GM03348 (cell line): Measurements from ENCODE around the gene SBK2.

ENCODE experiments used
- DNase-seq: peaks from one replicate; pipeline ENCODE4 v3.0.0; 2012; ENCODE audit warnings: low spot score

The SBK2 gene

DNA sequence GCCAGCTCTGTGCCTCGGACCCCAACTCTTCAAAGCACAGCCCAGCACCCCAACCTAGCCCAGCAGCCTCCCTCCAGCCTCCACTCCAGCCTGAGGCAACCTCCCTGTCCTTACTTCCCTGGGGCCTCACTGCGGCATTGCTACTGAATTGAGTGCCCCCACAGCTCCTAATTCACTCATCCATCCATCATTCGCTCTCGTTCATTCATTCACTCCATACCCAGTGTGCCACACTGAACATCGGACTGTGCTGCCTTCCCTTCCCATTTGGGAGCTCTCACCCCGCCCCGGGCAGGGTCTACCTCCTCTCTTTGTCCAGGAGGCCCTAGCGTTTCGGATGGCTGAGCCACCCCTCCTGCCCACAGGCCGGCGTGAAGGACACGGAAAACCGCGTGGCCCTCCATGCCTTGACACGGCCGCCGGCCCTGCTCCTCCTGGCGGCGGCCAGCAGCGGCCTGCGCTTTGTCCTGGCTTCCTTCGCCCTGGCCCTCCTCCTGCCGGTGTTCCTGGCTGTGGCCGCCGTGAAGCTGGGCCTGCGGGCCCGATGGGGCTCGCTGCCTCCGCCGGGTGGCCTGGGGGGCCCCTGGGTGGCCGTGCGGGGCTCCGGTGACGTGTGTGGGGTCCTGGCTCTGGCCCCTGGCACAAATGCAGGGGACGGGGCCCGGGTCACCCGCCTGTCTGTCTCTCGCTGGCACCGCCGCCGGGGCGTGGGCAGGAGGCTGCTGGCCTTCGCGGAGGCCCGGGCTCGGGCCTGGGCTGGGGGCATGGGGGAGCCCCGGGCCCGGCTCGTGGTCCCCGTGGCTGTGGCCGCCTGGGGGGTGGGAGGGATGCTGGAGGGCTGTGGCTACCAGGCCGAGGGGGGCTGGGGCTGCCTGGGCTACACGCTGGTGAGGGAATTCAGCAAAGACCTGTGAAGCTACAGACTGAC, 50.6 kb downstream of the SBK2 start:
- peak; percentile 48 for DNase-seq

DNA sequence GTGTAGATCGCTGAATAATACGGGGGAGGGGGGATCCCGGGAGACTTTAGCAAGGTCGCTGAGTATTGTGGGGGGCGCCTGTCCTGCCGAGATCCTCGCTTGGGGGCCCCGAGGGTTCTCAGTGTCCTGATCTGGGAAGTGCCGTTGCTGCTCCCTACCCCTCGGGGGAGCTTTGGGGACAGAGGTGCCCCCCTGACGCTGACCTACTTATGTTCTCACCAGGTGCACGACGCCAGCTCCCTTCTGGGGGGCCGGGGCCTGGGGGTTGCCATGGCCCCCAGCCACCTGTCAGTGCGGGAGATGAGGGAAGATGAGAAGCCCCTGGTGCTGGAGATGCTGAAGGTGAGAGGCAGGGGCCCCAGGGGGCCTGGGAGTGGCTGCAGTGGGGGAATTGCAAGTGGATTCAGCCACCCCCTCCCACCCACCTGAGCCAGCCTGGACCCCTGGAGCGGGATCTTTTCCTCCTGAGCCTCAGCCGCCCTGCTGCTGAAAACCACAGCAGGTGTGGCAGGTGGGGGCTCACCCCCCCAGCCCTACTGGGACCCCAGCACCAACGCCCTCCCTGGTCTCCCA, 51.4 kb downstream of the SBK2 start:
- DNase-seq, result no peak

- DNase-seq, result peak; percentile 87
These were observed 52.1 kb downstream of the SBK2 start, which contains the start of gene NAT14 for GRCh38 chr19:55484593-55485438. NAT14 (plus strand) TSS chr19:55485188; CDS start chr19:55485709, 521 bp downstream.

- DNase-seq, result no peak
These were observed 53.0 kb downstream of the SBK2 start for GRCh38 chr19:55483706-55484592.

- no peak for DNase-seq
These were observed 53.8 kb downstream of the SBK2 start for GRCh38 chr19:55482967-55483705.

DNA sequence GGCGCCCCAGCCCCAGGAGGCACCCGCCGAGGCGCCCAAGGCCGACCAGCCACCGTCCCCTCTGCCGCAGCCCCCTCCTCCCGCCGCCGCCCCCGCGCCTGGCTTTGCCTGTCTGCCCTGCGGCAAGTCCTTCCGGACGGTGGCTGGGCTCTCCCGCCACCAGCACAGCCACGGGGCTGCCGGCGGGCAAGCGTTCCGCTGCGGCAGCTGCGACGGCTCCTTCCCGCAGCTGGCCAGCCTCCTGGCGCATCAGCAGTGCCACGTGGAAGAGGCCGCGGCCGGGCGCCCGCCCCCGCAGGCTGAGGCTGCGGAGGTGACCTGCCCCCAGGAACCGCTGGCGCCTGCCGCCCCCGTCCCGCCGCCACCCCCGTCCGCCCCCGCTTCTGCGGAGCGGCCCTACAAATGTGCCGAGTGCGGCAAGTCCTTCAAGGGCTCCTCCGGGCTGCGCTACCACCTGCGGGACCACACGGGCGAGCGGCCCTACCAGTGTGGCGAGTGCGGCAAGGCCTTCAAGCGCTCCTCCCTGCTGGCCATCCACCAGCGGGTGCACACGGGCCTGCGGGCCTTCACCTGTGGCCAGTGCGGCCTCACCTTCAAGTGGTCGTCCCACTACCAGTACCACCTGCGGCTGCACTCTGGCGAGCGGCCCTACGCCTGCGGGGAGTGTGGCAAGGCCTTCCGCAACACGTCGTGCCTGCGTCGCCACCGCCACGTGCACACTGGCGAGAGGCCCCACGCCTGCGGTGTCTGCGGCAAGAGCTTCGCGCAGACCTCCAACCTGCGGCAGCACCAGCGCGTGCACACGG, 54.6 kb downstream of the SBK2 start:
- no peak for DNase-seq

GRCh38 chr19:55481794-55482155, 55.2 kb downstream of the SBK2 start:
- no peak for DNase-seq

GRCh38 chr19:55481148-55481793, 55.7 kb downstream of the SBK2 start:
- DNase-seq, result no peak

DNA sequence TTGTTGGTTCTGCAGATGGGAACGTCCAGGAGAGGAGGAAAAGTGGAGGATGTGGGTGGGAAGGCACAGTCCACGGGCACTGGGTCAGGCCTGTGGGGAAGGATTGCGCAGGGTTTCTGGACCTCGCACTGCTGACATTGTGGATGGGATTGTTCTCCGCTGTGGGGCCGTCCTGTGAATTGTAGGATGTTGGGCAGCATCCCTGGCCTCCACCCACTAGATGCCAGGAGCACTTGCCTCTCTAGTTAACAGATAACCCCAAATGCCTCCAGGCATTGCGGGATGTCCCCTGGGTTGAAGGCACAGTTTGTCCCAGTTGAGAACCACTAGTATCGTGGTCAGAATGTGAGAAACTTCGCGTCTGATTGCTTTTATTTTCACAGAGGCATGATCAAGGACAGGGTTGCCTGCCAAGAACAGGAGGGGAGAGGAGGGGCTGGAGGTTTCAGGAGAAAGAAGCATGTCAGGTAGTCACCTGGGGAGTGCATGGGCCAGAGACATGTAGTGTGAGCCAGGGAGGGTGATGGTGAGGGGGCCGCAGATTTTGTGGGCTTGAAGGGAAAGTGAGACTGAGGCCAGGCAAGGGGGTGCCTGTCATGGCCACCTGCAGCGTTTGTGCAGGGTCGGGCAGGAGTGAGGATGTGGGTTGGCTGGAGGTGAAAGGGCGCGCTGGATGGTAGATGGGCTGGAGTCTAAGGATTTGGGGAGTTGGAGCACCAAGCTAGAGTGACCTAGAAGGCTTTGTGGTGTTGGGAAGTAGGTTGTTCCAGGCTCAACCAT, 57.3 kb downstream of the SBK2 start:
- DNase-seq, result no peak

GRCh38 chr19:55479045-55479444, 57.9 kb downstream of the SBK2 start:
- DNase-seq, result no peak
